Endothelial cell of umbilical vein (primary cell): ENCODE data around the gene PLCB4. TPM values are rescaled to one million over a fixed set of nuclear protein-coding genes. Genes with fewer than 3 reads are reported as not detected.

Experiments
- BruUV-seq: library from RNA; stranded (reverse); fragments of 400-500 nt; replicated peaks from 2 replicates; lab custom pipeline; 2021; lab: Mats Ljungman, UMichigan
- CTCF ChIA-PET: fragments of 300-600, 350-600 bp; sonication (Branson Sonifier 250); formaldehyde crosslinking; loops from one replicate; lab custom pipeline; 2021; ENCODE audit warnings: antibody characterized with exemption, inconsistent platforms; lab: Charles Lee
- POLR2A ChIA-PET: fragments of 300-600, 350-600 bp; sonication (Branson Sonifier 250); formaldehyde crosslinking; loops from one replicate; lab custom pipeline; 2021; ENCODE audit warnings: antibody characterized with exemption, inconsistent platforms; lab: Charles Lee
- DNase-seq: peaks from one replicate; pipeline ENCODE4 v3.0.0-alpha.2; 2011; ENCODE audit warnings: low read depth, low spot score
- FAIRE-seq: peaks from 2 replicates; lab custom pipeline; 2011; peaks lifted over from hg19 to GRCh38; lab: Jason Lieb, UNC
- H2AFZ ChIP-seq: 2 replicates; pipeline ENCODE4 v1.6.0; 2012; ENCODE audit warnings: low read depth, low read length, control low read depth, inconsistent platforms
- H3K27ac ChIP-seq: 2 replicates; pipeline ENCODE4 v1.5.1; 2011; ENCODE audit warnings: low read depth, mild to moderate bottlenecking, control low read depth, low read length, moderate library complexity; ENCODE audit not compliant: insufficient read depth
- H3K27me3 ChIP-seq, 2 experiments: 2 replicates each; pipeline versions ENCODE4 v1.6.0 to v1.6.1; 2011; ENCODE audit warnings: low read length in 2 of 2, mixed read lengths in 1 of 2; ENCODE audit not compliant: control insufficient read depth in 2 of 2, insufficient read depth in 2 of 2
- H3K36me3 ChIP-seq, 2 experiments: 2 replicates in 1 of 2; 3 replicates in 1 of 2; pipeline ENCODE4 v1.5.1; 2011; ENCODE audit warnings: low read length in 2 of 2, mild to moderate bottlenecking in 1 of 2, moderate library complexity in 1 of 2; ENCODE audit not compliant: control insufficient read depth in 2 of 2, insufficient read depth in 2 of 2; ENCODE audit errors: extremely low read depth in 1 of 2
- H3K4me1 ChIP-seq: 3 replicates; pipeline ENCODE4 v1.5.1; 2011; ENCODE audit warnings: mild to moderate bottlenecking, low read length; ENCODE audit not compliant: control insufficient read depth, insufficient read depth; ENCODE audit errors: extremely low read depth
- H3K4me2 ChIP-seq: 2 replicates; pipeline ENCODE4 v1.6.1; 2011; ENCODE audit warnings: low read length, control low read depth, mixed read lengths; ENCODE audit not compliant: insufficient read depth
- H3K4me3 ChIP-seq, 3 experiments: fragments of 200-600 bp in 1 of 3; sonication (generic), shearing (Covaris generic) in 1 of 3; replicated peaks in 1 of 3; 2 replicates each; pipeline ENCODE4 v1.5.1; 2011 to 2016; ENCODE audit warnings: control low read depth in 3 of 3, low read length in 3 of 3, mild to moderate bottlenecking in 2 of 3, inconsistent platforms in 1 of 3, low read depth in 1 of 3, moderate library complexity in 1 of 3; ENCODE audit not compliant: insufficient read depth in 1 of 3
- H3K79me2 ChIP-seq: 2 replicates; pipeline ENCODE4 v1.6.0; 2012; ENCODE audit warnings: low read length, inconsistent platforms; ENCODE audit not compliant: control insufficient read depth, insufficient read depth
- H3K9ac ChIP-seq: replicated peaks from 2 replicates; pipeline ENCODE3; 2011; ENCODE audit warnings: low read length, control low read depth; ENCODE audit not compliant: insufficient read depth; ENCODE audit errors: extremely low read depth
- H3K9me1 ChIP-seq: replicated peaks from 3 replicates; pipeline ENCODE4 v1.6.0; 2011; ENCODE audit warnings: mild to moderate bottlenecking, low read length; ENCODE audit not compliant: control insufficient read depth, insufficient read depth; ENCODE audit errors: extremely low read depth
- H3K9me3 ChIP-seq: replicated peaks from 2 replicates; pipeline ENCODE4 v1.5.1; 2012; ENCODE audit warnings: low read length, inconsistent platforms; ENCODE audit not compliant: control insufficient read depth, insufficient read depth
- H4K20me1 ChIP-seq: replicated peaks from 2 replicates; pipeline ENCODE3; 2011; ENCODE audit warnings: mild to moderate bottlenecking, low read length; ENCODE audit not compliant: control insufficient read depth, insufficient read depth; ENCODE audit errors: extremely low read depth
- JUN ChIP-seq: IDR thresholded peaks from 2 replicates; pipeline ENCODE4 v1.6.1; 2011; ENCODE audit warnings: borderline replicate concordance, low read depth; ENCODE audit not compliant: insufficient read length, insufficient read depth
- MYC ChIP-seq: IDR thresholded peaks from one replicate; pipeline ENCODE4 v1.6.1; 2011; ENCODE audit warnings: mild to moderate bottlenecking, low read depth, low read length
- POLR2AphosphoS5 ChIP-seq: IDR thresholded peaks from 2 replicates; pipeline ENCODE4 v1.6.1; 2012; ENCODE audit warnings: low read depth, mild to moderate bottlenecking, control low read depth, low read length, moderate library complexity; ENCODE audit not compliant: insufficient read depth
- dilution Hi-C: fragments of 300-500 bp; cut with MboI; formaldehyde crosslinking; loops from one replicate; pipeline ENCODE4 v1.15.0; 2019; ENCODE audit warnings: low sequenced_read_pairs; ENCODE audit not compliant: extremely low pct_ligation_motif_present
- intact Hi-C: fragments of 100-400 bp; cut with micrococcal nuclease; formaldehyde crosslinking; loops from one replicate; pipeline ENCODE4 v1.10.0; 2022
- polyA plus RNA-seq, 4 experiments: library from polyadenylated mRNA; depleted of rRNA in 3 of 4; stranded (reverse) in 3 of 4; unstranded in 1 of 4; fragments of >200 nt; gene quantifications; 2 replicates each; pipeline versions ENCODE4 v1.2.1 to v1.2.3, GENCODE V29; 2011 to 2012; ENCODE audit warnings: missing spikeins in 1 of 4
- total RNA-seq: library from RNA; stranded (reverse); gene quantifications from 2 replicates; pipeline ENCODE4 v1.2.3, GENCODE V29; 2021

The PLCB4 gene
- total and polyA plus RNA-seq, 2 donors (not counting 3 experiments of a cell fraction or from before 2014, with no cell fraction given), result 0.37 to 1.7 TPM

DNA sequence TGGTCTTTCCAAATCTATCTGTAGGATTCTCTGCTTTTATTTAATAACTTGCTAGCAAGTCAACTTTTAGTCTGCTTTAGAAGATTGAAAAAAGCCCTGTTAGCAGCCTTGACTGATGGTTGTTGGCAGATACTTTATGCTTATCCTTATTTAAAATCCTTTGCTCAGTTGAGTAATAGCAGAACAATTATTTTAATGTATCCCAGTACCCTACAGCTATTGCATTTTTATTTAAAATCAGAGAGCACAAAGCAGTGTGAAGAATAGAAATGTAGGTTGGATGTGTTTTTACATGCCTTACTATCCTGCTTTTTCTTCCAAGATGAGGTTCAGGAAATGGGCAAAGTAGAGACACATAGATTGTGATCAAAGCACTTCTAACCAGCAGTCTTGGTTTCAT is 298.4 kb downstream of the PLCB4 start:
- Histone ChIP-seq H3K4me1 (no peaks in the 10 kb centered on the region), H3K4me3 (no peak overlapping the region), H3K9me1 (no peaks in the 10 kb centered on the region), H4K20me1 (no peaks in the 10 kb centered on the region), H3K27me3 (no peaks in the 10 kb centered on the region), H3K79me2 (no peaks in the 10 kb centered on the region), H3K4me2 (no peak overlapping the region), H3K27ac (no peak overlapping the region), H3K9me3 (no peaks in the 10 kb centered on the region), H3K36me3 (no peaks in the 10 kb centered on the region), H2AFZ (no peak overlapping the region), H3K9ac (no peak overlapping the region)
- FAIRE-seq, result no peak
- no TSS peak for BruUV-seq
- ChIA-PET CTCF (interaction anchor here (5.8 kb wide), 1 partner anchor 514 kb away, joined by 22 read pairs; no protein-coding TSS in a partner anchor), POLR2A (no interaction called here)
- dilution Hi-C loops (no loop called here), intact Hi-C loops (no loop called here)
- DNase-seq, result no peak
- TF ChIP-seq MYC (no peak), POLR2AphosphoS5 (no peak)

DNA sequence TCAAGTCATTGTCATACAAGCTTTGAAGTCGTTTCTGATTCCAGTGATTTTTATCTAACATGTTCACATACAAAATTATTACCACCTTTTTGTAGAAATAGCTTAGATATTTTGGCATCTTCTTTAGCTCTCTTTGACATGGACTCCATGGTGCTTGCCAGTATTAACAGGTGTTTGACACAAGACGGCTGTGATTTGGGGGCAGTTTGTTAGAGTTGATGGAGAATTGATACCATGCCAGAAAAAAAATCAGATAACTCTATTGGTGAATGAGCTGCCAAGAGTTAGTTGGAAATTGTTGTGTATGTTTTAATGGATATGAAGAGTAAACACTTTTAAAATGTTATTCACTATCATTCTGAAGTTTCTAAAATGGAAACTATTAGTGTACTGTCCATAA is 298.9 kb downstream of the PLCB4 start:
- Histone ChIP-seq H3K9ac (no peak overlapping the region), H3K4me1 (no peaks in the 10 kb centered on the region), H3K79me2 (no peaks in the 10 kb centered on the region), H3K9me1 (no peaks in the 10 kb centered on the region), H3K9me3 (no peaks in the 10 kb centered on the region), H3K4me2 (no peak overlapping the region), H3K4me3 (no peak overlapping the region), H3K36me3 (no peaks in the 10 kb centered on the region), H2AFZ (no peak overlapping the region), H3K27me3 (no peaks in the 10 kb centered on the region), H4K20me1 (no peaks in the 10 kb centered on the region), H3K27ac (no peak overlapping the region)
- TF ChIP-seq JUN (no peak), MYC (no peak)
- no TSS peak for BruUV-seq
- ChIA-PET POLR2A (no interaction called here), CTCF (interaction anchor here (1.2 to 5.8 kb wide), 3 partner anchors 21 to 608 kb away, joined by 3 to 22 read pairs (median 4); no protein-coding TSS in a partner anchor)
- intact Hi-C loops (no loop called here), dilution Hi-C loops (no loop called here)
- DNase-seq (no peak), FAIRE-seq (no peak)
